Glomerular endothelial cell (primary cell): ENCODE measurements around the gene KCNK13. TPM values are rescaled to one million over a fixed set of nuclear protein-coding genes. Genes with fewer than 3 reads are reported as not detected.
"Not testable (repeated sequence)": the region's sequence is repeated elsewhere in the genome, so short reads cannot be mapped to it uniquely, and the experiment has no call there.

ENCODE experiments used
- DNase-seq: peaks from one replicate; pipeline ENCODE4 v3.0.0-alpha.2; 2011; ENCODE audit warnings: low read depth, low spot score; ENCODE audit errors: extremely low read depth
- total RNA-seq: library from RNA; depleted of rRNA; stranded (reverse); fragments of >200 nt; gene quantifications from 2 replicates; pipeline ENCODE4 v1.2.3, GENCODE V29; 2015

Gene KCNK13
- total RNA-seq, 1 donor from 2014 or later = not detected

GRCh38 chr14:90191154-90191553 lies 129.4 kb downstream of the KCNK13 start:
- no peak for DNase-seq

GRCh38 chr14:90191585-90191984 lies 129.8 kb downstream of the KCNK13 start:
- DNase-seq = no peak

- DNase-seq = no peak
Measured at GRCh38 chr14:90193925-90194324, 132.1 kb downstream of the KCNK13 start.

- DNase-seq = no peak
Measured at GRCh38 chr14:90194706-90195105, 132.9 kb downstream of the KCNK13 start.

GRCh38 chr14:90198541-90199060 lies 136.8 kb downstream of the KCNK13 start:
- no peak for DNase-seq

GRCh38 chr14:90200546-90200945 lies 138.8 kb downstream of the KCNK13 start:
- DNase-seq = not testable (repeated sequence)

GRCh38 chr14:90201344-90201743 lies 139.6 kb downstream of the KCNK13 start:
- no peak for DNase-seq

- DNase-seq = no peak
Measured at GRCh38 chr14:90204516-90204915, 142.7 kb downstream of the KCNK13 start.

GRCh38 chr14:90213099-90213748 lies 151.4 kb downstream of the KCNK13 start:
- DNase-seq = no peak

- DNase-seq = no peak
Measured at GRCh38 chr14:90228478-90228877, 166.7 kb downstream of the KCNK13 start.

- not testable (repeated sequence) for DNase-seq
Measured at GRCh38 chr14:90229942-90230341, 168.1 kb downstream of the KCNK13 start.

Other genes with a start within 250 kb of the KCNK13 start
- gene EFCAB11, start 107.3 kb upstream of the KCNK13 start, total RNA-seq = 3.9 and 5.7 TPM in 2 replicates
- gene TDP1, start 106.1 kb upstream of the KCNK13 start, total RNA-seq = 21.8 and 27.8 TPM in 2 replicates
- gene PSMC1, start 194.6 kb downstream of the KCNK13 start, total RNA-seq = 137 and 156 TPM in 2 replicates